Erythroblast (primary cell): ENCODE data around the gene FREM1.

Experiments used
- GATA1 ChIP-seq: IDR thresholded peaks from 2 replicates; pipeline ENCODE4 v1.6.1; 2011; ENCODE audit warnings: low read depth, mild to moderate bottlenecking, control low read depth, low read length, moderate library complexity
- POLR2A ChIP-seq: IDR thresholded peaks from 2 replicates; pipeline ENCODE4 v1.6.1; 2011; ENCODE audit warnings: mild to moderate bottlenecking, low read length

GRCh38 chr9:14849296-14849695 lies 60.9 kb downstream of the FREM1 start:
- no peak for TF ChIP-seq POLR2A
- TF ChIP-seq GATA1, result no peak
